SH-SY5Y (cell line): Measurements from ENCODE around the gene DHX34.

Experiments used
- GATA2 ChIP-seq: IDR thresholded peaks from 2 replicates; pipeline ENCODE4 v1.6.1; 2011; ENCODE audit warnings: mild to moderate bottlenecking, low read depth, low read length
- GATA3 ChIP-seq: IDR thresholded peaks from 2 replicates; pipeline ENCODE4 v1.6.1; 2011; ENCODE audit warnings: low read depth, mild to moderate bottlenecking, low read length, moderate library complexity

Gene DHX34

GRCh38 chr19:47319923-47320871 is 28.9 kb upstream of the DHX34 start:
- TF ChIP-seq GATA2 (no peak), GATA3 (no peak)

DNA sequence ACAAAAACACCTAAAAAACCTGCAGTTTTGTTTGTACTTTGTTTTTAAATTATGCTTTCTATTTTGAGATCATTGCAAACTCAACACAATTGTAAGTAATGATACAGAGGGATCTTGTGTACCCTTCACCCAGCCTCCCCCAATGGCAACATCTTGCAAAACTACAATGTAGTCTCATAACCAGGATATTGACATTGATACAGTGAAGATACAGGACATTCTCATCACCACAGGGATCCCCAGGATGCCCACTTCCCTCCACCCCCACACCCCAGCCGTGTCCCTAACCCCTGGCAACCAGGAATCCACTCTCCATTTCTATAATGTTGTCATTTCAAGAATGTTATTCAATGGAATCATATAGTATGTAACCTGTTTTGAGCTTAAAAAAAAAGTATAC is 27.5 kb upstream of the DHX34 start:
- TF ChIP-seq GATA3: no peak
- TF ChIP-seq GATA2: no peak

- TF ChIP-seq GATA3: no peak
- TF ChIP-seq GATA2: no peak
Measured at GRCh38 chr19:47322058-47322457, 27.1 kb upstream of the DHX34 start.

DNA sequence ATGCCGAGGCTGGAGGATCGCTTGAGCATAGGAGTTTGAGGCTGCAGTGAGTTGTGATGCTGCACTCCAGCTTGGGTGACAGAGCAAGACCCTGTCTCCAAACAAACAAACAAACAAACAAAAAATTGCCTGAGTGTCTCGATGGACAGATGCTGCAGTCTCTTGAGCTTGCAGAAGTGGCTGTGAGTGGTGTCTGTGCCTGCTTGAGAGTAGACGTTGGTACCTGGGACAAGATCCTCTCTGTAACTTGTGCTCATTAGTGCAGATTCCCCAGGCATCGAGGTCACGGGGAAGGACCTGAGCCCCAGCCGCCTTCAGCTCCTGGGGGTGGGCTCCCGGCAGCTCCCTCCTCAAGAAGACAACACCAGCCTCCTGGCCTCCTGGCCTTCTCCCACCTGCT is 25.7 kb upstream of the DHX34 start:
- TF ChIP-seq GATA3 (no peak), GATA2 (no peak)

DNA sequence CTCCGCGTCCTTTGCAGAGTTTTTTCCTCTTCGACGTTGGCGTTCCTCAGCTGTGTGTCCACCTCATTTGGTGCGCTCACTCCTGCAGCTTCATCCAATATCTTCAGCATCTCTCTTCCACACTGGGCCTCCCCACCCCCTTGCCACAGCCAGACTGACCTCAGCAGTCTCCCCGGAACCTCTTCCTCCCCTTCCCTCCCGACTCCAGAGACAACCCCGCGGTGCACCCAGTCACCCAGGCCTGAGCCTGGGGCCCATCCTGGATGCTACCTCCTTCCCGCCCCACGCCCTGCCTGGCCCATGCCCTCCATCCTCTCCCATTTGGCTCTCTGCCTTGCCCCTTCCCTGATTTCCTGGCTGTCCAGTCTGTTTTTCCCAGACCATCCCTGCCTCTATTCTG is 25.2 kb upstream of the DHX34 start:
- TF ChIP-seq GATA3: no peak
- no peak for TF ChIP-seq GATA2

DNA sequence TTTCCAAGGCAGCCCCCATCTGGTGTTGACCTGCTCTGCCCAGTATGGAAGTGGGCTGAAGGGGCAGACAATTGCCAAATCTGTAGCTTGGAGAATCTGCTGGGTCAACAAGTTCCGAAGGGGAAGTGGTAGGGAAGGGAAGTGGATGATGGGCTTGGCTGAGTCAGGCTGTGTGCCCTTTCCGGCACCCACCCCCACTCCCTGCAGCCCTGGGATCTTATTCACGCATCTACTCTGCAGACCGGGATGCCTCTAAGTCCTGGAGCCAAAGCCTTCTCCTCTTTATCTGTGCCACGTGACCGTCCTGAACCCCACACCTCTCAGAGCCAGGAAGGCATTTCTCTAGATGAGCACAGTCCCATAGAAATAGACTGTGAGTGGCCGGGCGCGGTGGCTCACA is 24.6 kb upstream of the DHX34 start:
- TF ChIP-seq GATA3 (no peak), GATA2 (no peak)

DNA sequence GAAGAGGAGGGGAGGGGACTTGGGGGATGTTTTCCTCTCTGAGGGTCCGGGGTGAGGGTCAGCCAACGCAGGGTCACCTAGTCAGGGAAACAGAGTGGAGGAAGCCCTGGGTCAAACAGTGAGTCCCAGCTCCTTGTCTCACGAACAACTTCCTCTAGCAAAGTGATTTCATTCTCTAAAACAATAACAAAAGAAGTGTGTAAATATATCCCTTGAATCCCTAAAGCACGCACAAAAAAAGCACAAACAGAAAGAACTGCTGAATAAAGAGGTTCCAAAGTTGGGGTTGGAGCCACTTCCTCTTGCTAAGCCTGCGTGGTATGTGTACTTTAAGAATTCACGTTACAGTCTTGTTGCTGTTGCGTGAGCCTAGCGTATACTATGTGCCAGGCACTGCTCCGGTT is 18.6 kb upstream of the DHX34 start:
- TF ChIP-seq GATA2 (no peak), GATA3 (no peak)

DNA sequence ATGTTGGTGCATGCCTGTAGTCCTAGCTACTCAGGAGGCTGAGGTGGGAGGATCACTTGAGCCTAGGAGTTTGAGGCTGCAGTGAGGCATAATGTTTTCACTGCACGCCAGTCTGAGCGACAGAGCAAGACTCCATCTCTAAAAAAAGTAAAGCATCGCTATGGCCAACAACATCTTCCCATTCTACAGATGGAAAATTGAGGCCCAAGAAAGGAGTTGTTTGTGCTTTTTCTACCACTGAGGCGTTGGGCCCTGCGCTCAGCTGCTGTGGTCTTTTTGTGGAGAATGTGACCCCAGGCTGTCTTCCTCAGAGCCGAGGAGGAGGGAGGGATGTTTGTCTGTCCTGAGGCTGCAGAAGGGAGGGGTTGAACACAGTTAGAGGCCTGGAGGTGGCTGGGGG is 17.6 kb upstream of the DHX34 start:
- TF ChIP-seq GATA3: no peak
- no peak for TF ChIP-seq GATA2

DNA sequence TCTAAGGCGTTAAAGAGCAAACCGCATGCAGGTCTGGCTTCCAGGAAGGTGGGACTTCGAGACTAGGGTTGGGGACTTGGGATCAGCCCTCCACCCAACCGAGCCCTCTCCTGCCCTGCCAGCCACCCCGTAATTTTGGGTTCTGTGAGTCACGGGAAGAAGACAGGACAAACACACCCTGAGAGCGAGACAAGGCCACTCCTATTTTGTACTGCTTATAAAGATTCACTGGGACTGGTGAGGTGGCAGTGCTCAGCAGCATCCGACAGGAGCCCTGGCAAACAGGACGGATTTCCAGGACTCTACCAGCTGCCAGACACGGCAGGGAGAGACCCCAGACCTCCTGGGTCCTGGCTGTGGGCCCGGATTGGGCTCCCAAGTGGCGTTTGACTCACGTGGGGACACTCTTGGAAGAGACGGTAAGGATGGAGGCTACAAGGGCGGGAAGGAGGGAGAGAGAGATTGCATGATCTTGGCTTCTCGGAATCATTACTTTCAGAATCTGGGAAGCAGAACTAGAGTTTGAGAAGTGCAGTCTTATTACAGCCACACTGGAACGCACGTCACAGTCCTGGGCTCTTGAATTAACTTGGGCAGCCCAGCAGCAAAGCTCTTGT is 17.1 kb upstream of the DHX34 start, which contains the start of gene C5AR2:
TSS of gene C5AR2 (plus strand) at position 245 of the 617 bp plus-strand sequence. CDS start 8,625 bp downstream, outside the sequence.
- TF ChIP-seq GATA3 (no peak), GATA2 (no peak)

DNA sequence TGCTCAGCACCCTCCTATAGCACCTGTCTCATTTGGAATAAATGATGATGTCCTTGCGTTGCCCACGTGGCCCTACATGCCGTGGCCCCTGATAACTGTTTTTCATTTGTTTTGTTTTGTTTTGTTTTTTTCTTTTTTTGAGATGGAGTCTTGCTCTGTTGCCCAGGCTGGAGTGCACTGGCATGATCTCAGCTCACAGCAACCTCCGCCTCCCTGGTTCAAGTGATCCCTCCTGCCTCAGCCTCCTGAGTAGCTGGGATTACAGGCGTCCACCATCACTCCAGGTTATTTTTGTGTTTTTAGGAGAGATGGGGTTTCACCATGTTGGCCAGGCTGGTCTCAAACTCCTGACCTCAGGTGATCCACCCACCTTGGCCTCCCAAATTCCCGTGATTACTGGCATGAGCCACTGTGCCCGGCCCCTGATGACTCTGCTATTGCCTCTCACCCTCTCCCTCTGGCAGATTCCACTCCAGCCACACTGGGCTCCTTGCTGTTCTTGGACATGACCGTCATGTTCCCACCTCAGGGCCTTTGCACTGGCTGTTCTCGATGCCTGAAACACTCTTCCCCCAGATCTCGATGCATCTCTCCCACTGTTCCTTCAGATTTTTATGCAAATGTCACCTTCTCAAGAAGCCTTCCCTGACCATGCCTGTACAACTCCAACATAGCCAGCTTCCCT is 9.8 kb upstream of the DHX34 start:
- TF ChIP-seq GATA3 (no peak), GATA2 (no peak)

- TF ChIP-seq GATA3 (no peak), GATA2 (no peak)
Measured at GRCh38 chr19:47340477-47341208, 8.5 kb upstream of the DHX34 start.

DNA sequence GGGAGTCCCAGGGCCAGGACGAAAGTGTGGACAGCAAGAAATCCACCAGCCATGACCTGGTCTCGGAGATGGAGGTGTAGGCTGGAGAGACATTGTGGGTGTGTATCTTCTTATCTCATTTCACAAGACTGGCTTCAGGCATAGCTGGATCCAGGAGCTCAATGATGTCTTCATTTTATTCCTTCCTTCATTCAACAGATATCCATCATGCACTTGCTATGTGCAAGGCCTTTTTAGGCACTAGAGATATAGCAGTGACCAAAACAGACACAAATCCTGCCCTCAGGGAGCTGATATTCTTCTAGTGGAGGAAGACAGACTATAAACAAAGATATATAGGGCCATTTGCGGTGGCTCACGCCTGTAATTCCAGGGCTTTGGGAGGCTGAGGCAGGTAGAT is 7.4 kb upstream of the DHX34 start:
- no peak for TF ChIP-seq GATA3
- TF ChIP-seq GATA2: no peak

DNA sequence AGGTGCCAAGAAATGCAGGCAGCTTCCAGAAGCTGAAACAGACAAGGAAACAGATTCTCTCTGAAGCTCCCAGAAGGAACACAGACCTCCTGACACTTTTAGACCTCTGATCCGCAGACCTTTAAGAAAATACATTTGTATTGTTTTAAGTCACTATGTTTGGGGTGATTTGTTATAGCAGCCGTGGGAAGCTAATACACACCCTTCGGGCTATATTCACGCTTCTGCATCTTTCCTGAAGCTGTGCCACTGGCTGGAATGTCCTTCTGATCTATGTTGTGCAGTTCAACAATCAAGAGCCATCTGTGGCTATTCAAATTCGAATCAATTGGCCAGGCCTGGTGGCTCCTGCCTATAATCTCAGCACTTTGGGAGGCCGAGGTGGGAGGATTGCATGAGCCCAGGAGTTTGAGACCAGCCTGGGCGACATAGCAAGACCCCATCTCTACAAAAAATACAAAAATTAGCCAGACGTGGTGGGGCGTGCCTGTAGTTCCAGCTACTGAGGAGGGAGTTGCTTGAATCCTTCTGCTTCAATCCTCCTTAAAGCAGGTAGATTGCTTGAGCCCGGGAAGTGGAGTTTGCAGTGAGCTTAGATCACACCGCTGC is 5.8 kb upstream of the DHX34 start:
- TF ChIP-seq GATA3: no peak
- no peak for TF ChIP-seq GATA2
